Astrocyte (in vitro differentiated cells and primary cell): ENCODE measurements around the gene DNAH9. TPM values are rescaled to one million over a fixed set of nuclear protein-coding genes. Genes with fewer than 3 reads are reported as not detected.

Experiments
- DNase-seq: peaks from one replicate; pipeline ENCODE4 v3.0.0-alpha.2; 2010; ENCODE audit warnings: low read depth
- FAIRE-seq: peaks from 2 replicates; lab custom pipeline; 2011; peaks lifted over from hg19 to GRCh38; lab: Jason Lieb, UNC
- H2AFZ ChIP-seq: 2 replicates; pipeline ENCODE4 v1.6.0; 2012; ENCODE audit warnings: low read depth, low read length, inconsistent platforms
- H3K27ac ChIP-seq: 2 replicates; pipeline ENCODE4 v1.5.1; 2011; ENCODE audit warnings: low read depth, low read length, inconsistent platforms
- H3K27me3 ChIP-seq: 2 replicates; pipeline ENCODE4 v1.6.0; 2011; ENCODE audit warnings: low read length, inconsistent platforms; ENCODE audit not compliant: insufficient read depth
- H3K36me3 ChIP-seq: 2 replicates; pipeline ENCODE4 v1.5.1; 2011; ENCODE audit warnings: low read length, inconsistent platforms; ENCODE audit not compliant: insufficient read depth
- H3K4me1 ChIP-seq: 2 replicates; pipeline ENCODE4 v1.5.1; 2011; ENCODE audit warnings: low read length, inconsistent platforms; ENCODE audit not compliant: insufficient read depth
- H3K4me2 ChIP-seq: 2 replicates; pipeline ENCODE4 v1.6.0; 2012; ENCODE audit warnings: low read length, inconsistent platforms
- H3K4me3 ChIP-seq: 2 replicates; pipeline ENCODE4 v1.5.1; 2011; ENCODE audit warnings: low read depth, mild to moderate bottlenecking, low read length, inconsistent platforms; ENCODE audit not compliant: insufficient read depth
- H3K79me2 ChIP-seq: 2 replicates; pipeline ENCODE4 v1.6.0; 2012; ENCODE audit warnings: mild to moderate bottlenecking, low read length, inconsistent platforms; ENCODE audit not compliant: insufficient read depth
- H3K9ac ChIP-seq: 2 replicates; pipeline ENCODE4 v1.6.0; 2012; ENCODE audit warnings: mild to moderate bottlenecking, low read length, inconsistent platforms
- H3K9me3 ChIP-seq: 2 replicates; pipeline ENCODE4 v1.5.1; 2012; ENCODE audit warnings: low read depth, mild to moderate bottlenecking, low read length, inconsistent platforms; ENCODE audit not compliant: insufficient read depth
- H4K20me1 ChIP-seq: 2 replicates; pipeline ENCODE4 v1.6.0; 2012; ENCODE audit warnings: low read length, inconsistent platforms; ENCODE audit not compliant: insufficient read depth
- H3K27ac Mint-ChIP-seq: one replicate; pipeline ENCODE4 v1.8.0; 2021; ENCODE audit warnings: mild to moderate bottlenecking, mixed read lengths; ENCODE audit not compliant: unreplicated experiment
- H3K27me3 Mint-ChIP-seq: one replicate; pipeline ENCODE4 v1.8.0; 2021; ENCODE audit warnings: low read depth, mixed read lengths; ENCODE audit not compliant: unreplicated experiment
- H3K36me3 Mint-ChIP-seq: one replicate; pipeline ENCODE4 v1.8.0; 2021; ENCODE audit warnings: low read depth, mixed read lengths; ENCODE audit not compliant: unreplicated experiment
- H3K4me1 Mint-ChIP-seq: one replicate; pipeline ENCODE4 v1.8.0; 2021; ENCODE audit warnings: low read depth, mixed read lengths; ENCODE audit not compliant: unreplicated experiment
- H3K4me3 Mint-ChIP-seq: one replicate; pipeline ENCODE4 v1.8.0; 2021; ENCODE audit warnings: mild to moderate bottlenecking, moderate library complexity, mixed read lengths; ENCODE audit not compliant: unreplicated experiment
- H3K9me3 Mint-ChIP-seq: one replicate; pipeline ENCODE4 v1.8.0; 2021; ENCODE audit warnings: mild to moderate bottlenecking, mixed read lengths; ENCODE audit not compliant: unreplicated experiment
- CTCF ChIP-seq: IDR thresholded peaks from 2 replicates; pipeline ENCODE4 v1.5.1; 2011; ENCODE audit warnings: low read depth, mild to moderate bottlenecking, inconsistent platforms, low read length, moderate library complexity; ENCODE audit not compliant: insufficient read depth
- EZH2 ChIP-seq: IDR thresholded peaks from 2 replicates; pipeline ENCODE4 v1.6.1; 2012; ENCODE audit warnings: mild to moderate bottlenecking, low read length, inconsistent platforms; ENCODE audit not compliant: insufficient read depth
- total RNA-seq: library from RNA; stranded (reverse); gene quantifications from 2 replicates; pipeline ENCODE4 v1.2.1, GENCODE V29; 2021

Gene DNAH9
- total RNA-seq, 1 donor from 2014 or later, result not detected

- no peaks in the 10 kb centered on the region for H4K20me1 ChIP-seq
- DNase-seq, result no peak
- H3K79me2 ChIP-seq, result no peaks in the 10 kb centered on the region
- no peak overlapping the region for H3K4me3 Mint-ChIP-seq
- no peak for FAIRE-seq
- H2AFZ ChIP-seq, result no peak overlapping the region
- H3K27me3 Mint-ChIP-seq, result no peaks in the 10 kb centered on the region
- H3K4me1 Mint-ChIP-seq, result no peaks in the 10 kb centered on the region
- H3K27ac Mint-ChIP-seq, result no peak overlapping the region
- H3K4me2 ChIP-seq, result no peak overlapping the region
- peaks cover 10% of the 10 kb centered on the region for H3K9me3 Mint-ChIP-seq
- H3K4me1 ChIP-seq, result no peaks in the 10 kb centered on the region
- H3K36me3 ChIP-seq, result no peaks in the 10 kb centered on the region
- no peak overlapping the region for H3K4me3 ChIP-seq
- no peak overlapping the region for H3K27ac ChIP-seq
- TF ChIP-seq EZH2 (no peak), CTCF (no peak)
- no peaks in the 10 kb centered on the region for H3K36me3 Mint-ChIP-seq
- H3K9me3 ChIP-seq, result peaks cover 2% of the 10 kb centered on the region
- H3K27me3 ChIP-seq, result no peaks in the 10 kb centered on the region
- H3K9ac ChIP-seq, result no peak overlapping the region
These were observed 52.8 kb downstream of the DNAH9 start for GRCh38 chr17:11651089-11651488.

GRCh38 chr17:11668618-11669017, 70.3 kb downstream of the DNAH9 start:
- H3K9ac ChIP-seq, result no peak overlapping the region
- DNase-seq (no peak), FAIRE-seq (no peak)
- no peak overlapping the region for H3K4me3 Mint-ChIP-seq
- no peak overlapping the region for H3K27ac Mint-ChIP-seq
- no peak overlapping the region for H3K4me2 ChIP-seq
- H3K36me3 ChIP-seq, result no peaks in the 10 kb centered on the region
- no peak overlapping the region for H2AFZ ChIP-seq
- no peaks in the 10 kb centered on the region for H3K4me1 Mint-ChIP-seq
- no peaks in the 10 kb centered on the region for H3K4me1 ChIP-seq
- H4K20me1 ChIP-seq, result no peaks in the 10 kb centered on the region
- H3K9me3 Mint-ChIP-seq, result peaks cover 11% of the 10 kb centered on the region
- no peaks in the 10 kb centered on the region for H3K27me3 Mint-ChIP-seq
- H3K9me3 ChIP-seq, result peaks cover 13% of the 10 kb centered on the region
- no peaks in the 10 kb centered on the region for H3K27me3 ChIP-seq
- no peak overlapping the region for H3K27ac ChIP-seq
- TF ChIP-seq CTCF (no peak), EZH2 (no peak)
- H3K79me2 ChIP-seq, result no peaks in the 10 kb centered on the region
- no peak overlapping the region for H3K4me3 ChIP-seq
- H3K36me3 Mint-ChIP-seq, result no peaks in the 10 kb centered on the region

GRCh38 chr17:11671126-11671525, 72.9 kb downstream of the DNAH9 start:
- H3K36me3 Mint-ChIP-seq, result no peaks in the 10 kb centered on the region
- FAIRE-seq (no peak), DNase-seq (no peak)
- no peak overlapping the region for H3K27ac Mint-ChIP-seq
- Histone ChIP-seq H3K36me3 (no peaks in the 10 kb centered on the region), H4K20me1 (no peaks in the 10 kb centered on the region), H3K9ac (no peak overlapping the region), H3K4me2 (no peak overlapping the region), H3K4me1 (no peaks in the 10 kb centered on the region), H3K27ac (no peak overlapping the region), H3K9me3 (peaks cover 13% of the 10 kb centered on the region), H3K4me3 (no peak overlapping the region), H3K27me3 (no peaks in the 10 kb centered on the region), H3K79me2 (no peaks in the 10 kb centered on the region), H2AFZ (no peak overlapping the region)
- peaks cover 6% of the 10 kb centered on the region for H3K9me3 Mint-ChIP-seq
- no peaks in the 10 kb centered on the region for H3K27me3 Mint-ChIP-seq
- no peak overlapping the region for H3K4me3 Mint-ChIP-seq
- TF ChIP-seq EZH2 (no peak), CTCF (no peak)
- no peaks in the 10 kb centered on the region for H3K4me1 Mint-ChIP-seq
